ENCODE measurements around the gene CLCNKB.

- TF ChIP-seq EZH2 (IDR thresholded peaks at IDR 0.05; ENCODE audit: low read depth, unreplicated experiment) = no peak
- no peak for TF ChIP-seq CTCF (conservative IDR thresholded peaks at IDR 0.05; ENCODE audit: low read depth in 2 of 2)
- TF ChIP-seq CREB1 (CRISPR knock-in tag; IDR thresholded peaks at IDR 0.05; ENCODE audit: low read depth) = no peak
- TF ChIP-seq STAT1 (IDR thresholded peaks at IDR 0.05; ENCODE audit: unreplicated experiment) = no peak
- no peak for TF ChIP-seq EZH2phosphoT487 (IDR thresholded peaks at IDR 0.05; ENCODE audit: unreplicated experiment)
- no peak for TF ChIP-seq POLR2AphosphoS5 (IDR thresholded peaks at IDR 0.05; ENCODE audit: low read depth)
Measured at GRCh38 chr1:15997637-15998280, 45.8 kb upstream of the CLCNKB start.
